ENCODE results near the gene MYH14.

MYH14 gene

GRCh38 chr19:50275577-50276368 lies 72.4 kb downstream of the MYH14 start:
- no peaks in the 10 kb centered on the region for H3K36me3 ChIP-seq (ENCODE audit: control insufficient read depth, insufficient read depth, low read length)
- DNase-seq (ENCODE audit: extremely low read depth, insufficient read length), result no peak
- no peaks in the 10 kb centered on the region; the same call in 1 of the 2 replicates for H3K27me3 ChIP-seq (replicated peaks; ENCODE audit: control insufficient read depth, insufficient read depth, low read length)

GRCh38 chr19:50276370-50277063 lies 73.1 kb downstream of the MYH14 start:
- H3K4me3 ChIP-seq (replicated peaks; ENCODE audit: low read depth, low read length), result no peak overlapping the region
- H3K27me3 ChIP-seq (replicated peaks; ENCODE audit: control insufficient read depth, insufficient read depth, low read length), result no peaks in the 10 kb centered on the region; the same call in 1 of the 2 replicates
- DNase-seq (ENCODE audit: extremely low read depth, insufficient read length), result no peak
- no peaks in the 10 kb centered on the region for H3K36me3 ChIP-seq (ENCODE audit: control insufficient read depth, insufficient read depth, low read length)
- no peak for TF ChIP-seq CTCF (IDR thresholded peaks at IDR 0.05; ENCODE audit: insufficient read depth, low read length, poor library complexity, severe bottlenecking)

More at GRCh38 chr19:50275577-50276368, 72.4 kb downstream of the MYH14 start:
- no peak for TF ChIP-seq CTCF (IDR thresholded peaks at IDR 0.05; ENCODE audit: insufficient read depth, low read length, poor library complexity, severe bottlenecking)
- H3K4me3 ChIP-seq (replicated peaks; ENCODE audit: low read depth, low read length), result no peak overlapping the region

GRCh38 chr19:50277966-50278580 lies 74.7 kb downstream of the MYH14 start:
- H3K4me3 ChIP-seq (replicated peaks; ENCODE audit: low read depth, low read length), result no peak overlapping the region
- H3K36me3 ChIP-seq (ENCODE audit: control insufficient read depth, insufficient read depth, low read length), result no peaks in the 10 kb centered on the region
- TF ChIP-seq CTCF (IDR thresholded peaks at IDR 0.05; ENCODE audit: insufficient read depth, low read length, poor library complexity, severe bottlenecking), result no peak
- no peak for DNase-seq (ENCODE audit: extremely low read depth, insufficient read length)
- H3K27me3 ChIP-seq (replicated peaks; ENCODE audit: control insufficient read depth, insufficient read depth, low read length), result no peaks in the 10 kb centered on the region; the same call in 1 of the 2 replicates

GRCh38 chr19:50280074-50280473 lies 76.7 kb downstream of the MYH14 start:
- Histone ChIP-seq H3K4me3 (replicated peaks; ENCODE audit: low read depth, low read length) (no peak overlapping the region), H3K27me3 (replicated peaks; ENCODE audit: control insufficient read depth, insufficient read depth, low read length) (no peaks in the 10 kb centered on the region; the same call in 1 of the 2 replicates), H3K36me3 (ENCODE audit: control insufficient read depth, insufficient read depth, low read length) (no peaks in the 10 kb centered on the region)
- DNase-seq (ENCODE audit: extremely low read depth, insufficient read length), result no peak
- TF ChIP-seq CTCF (IDR thresholded peaks at IDR 0.05; ENCODE audit: insufficient read depth, low read length, poor library complexity, severe bottlenecking), result no peak

GRCh38 chr19:50280983-50281382 lies 77.6 kb downstream of the MYH14 start:
- no peaks in the 10 kb centered on the region; the same call in 1 of the 2 replicates for H3K27me3 ChIP-seq (replicated peaks; ENCODE audit: control insufficient read depth, insufficient read depth, low read length)
- no peak for TF ChIP-seq CTCF (IDR thresholded peaks at IDR 0.05; ENCODE audit: insufficient read depth, low read length, poor library complexity, severe bottlenecking)

More at GRCh38 chr19:50280983-50281382, 77.6 kb downstream of the MYH14 start:
- no peak overlapping the region for H3K4me3 ChIP-seq (replicated peaks; ENCODE audit: low read depth, low read length)
- no peaks in the 10 kb centered on the region for H3K36me3 ChIP-seq (ENCODE audit: control insufficient read depth, insufficient read depth, low read length)
- DNase-seq (ENCODE audit: extremely low read depth, insufficient read length), result no peak
